Neural cell (in vitro differentiated cells): ENCODE data around the gene PDS5B.
"Not testable (repeated sequence)": the region's sequence is repeated elsewhere in the genome, so short reads cannot be mapped to it uniquely, and the experiment has no call there.

Experiments
- CTCF ChIP-seq: fragments of 450-650 bp; IDR thresholded peaks from 2 replicates; pipeline ENCODE4 v1.5.1; 2014; ENCODE audit warnings: antibody characterized with exemption, mild to moderate bottlenecking, moderate library complexity; ENCODE audit not compliant: poor library complexity, severe bottlenecking
- EP300 ChIP-seq: fragments of 450-650 bp; conservative IDR thresholded peaks from 2 replicates; pipeline ENCODE4 v1.6.1; 2014; ENCODE audit warnings: antibody characterized with exemption, mild to moderate bottlenecking, moderate library complexity; ENCODE audit not compliant: poor library complexity, severe bottlenecking
- EZH2 ChIP-seq: fragments of 200-600, 300-800 bp; shearing (Covaris generic), sonication (generic); IDR thresholded peaks from 2 replicates; pipeline ENCODE4 v1.6.1; 2014; ENCODE audit warnings: antibody characterized with exemption, low read length, borderline replicate concordance, mild to moderate bottlenecking; ENCODE audit not compliant: insufficient read depth, poor library complexity, severe bottlenecking
- POLR2AphosphoS5 ChIP-seq: IDR thresholded peaks from 2 replicates; pipeline ENCODE4 v1.6.1; 2012
- SMC3 ChIP-seq: fragments of 450-650 bp; conservative IDR thresholded peaks from 2 replicates; pipeline ENCODE4 v1.6.1; 2014; ENCODE audit warnings: antibody characterized with exemption, mild to moderate bottlenecking, moderate library complexity; ENCODE audit not compliant: poor library complexity

- TF ChIP-seq SMC3, EZH2, CTCF, EP300, POLR2AphosphoS5: not testable (repeated sequence)
Measured at GRCh38 chr13:32721131-32722034, 135.1 kb downstream of the PDS5B start.
